ENCODE data around the gene RASIP1.

Gene RASIP1

DNA sequence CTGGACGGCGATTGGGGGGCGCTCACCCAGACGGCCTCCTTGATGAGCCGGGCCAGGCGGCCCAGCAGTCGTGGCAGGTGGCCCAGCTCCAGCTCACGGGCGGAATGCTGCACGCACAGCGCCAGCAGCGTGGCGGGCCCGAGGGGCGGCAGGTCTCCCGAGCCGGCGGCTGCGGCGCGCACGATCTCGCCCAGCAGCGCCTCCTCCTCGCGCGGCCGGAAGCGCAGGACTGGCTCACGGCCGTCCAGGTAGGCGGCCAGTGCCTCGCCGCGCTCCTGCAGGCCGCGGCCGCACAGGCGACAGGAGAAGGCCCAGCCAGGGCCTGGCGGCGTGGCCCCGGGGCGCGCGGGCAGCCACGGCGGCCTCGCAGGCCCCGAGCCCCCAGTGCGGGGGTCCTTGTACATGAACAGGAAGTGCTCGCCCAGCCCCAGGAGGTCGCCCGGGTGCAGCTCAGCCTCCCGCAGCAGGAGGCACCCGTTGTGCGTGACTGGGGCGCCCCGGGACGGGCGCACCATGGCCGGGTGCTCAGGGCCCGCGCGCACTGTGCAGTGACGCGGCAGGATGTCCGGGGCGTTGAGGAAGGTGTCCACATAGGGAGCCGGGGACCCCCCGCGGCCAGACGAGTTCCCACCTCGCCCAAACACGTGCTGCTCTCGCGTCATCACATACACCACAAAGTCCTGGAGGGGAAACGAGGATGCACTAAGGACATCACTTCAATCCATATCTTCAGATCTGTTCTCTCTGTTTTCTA is 11.3 kb downstream of the RASIP1 start:
- no peak for TF ChIP-seq CTCF (IDR thresholded peaks at IDR 0.05; ENCODE audit: low read depth, low read length, missing control alignments)
- H3K4me3 ChIP-seq (ENCODE audit: low read depth, low read length): peak overlapping the region; percentile 26
- no peak for DNase-seq
- no peaks in the 10 kb centered on the region for H3K36me3 ChIP-seq (replicated peaks)
- H3K27me3 ChIP-seq (replicated peaks): no peaks in the 10 kb centered on the region
- in situ Hi-C loops (cut with HindIII; ENCODE audit: low pct_ligation_motif_present, low sequenced_read_pairs): no loop called here
- no peak overlapping the region for H3K27ac ChIP-seq

- no peak overlapping the region for H3K4me3 ChIP-seq (ENCODE audit: low read depth, low read length)
- in situ Hi-C loops (cut with HindIII; ENCODE audit: low pct_ligation_motif_present, low sequenced_read_pairs): no loop called here
- no peak for TF ChIP-seq CTCF (IDR thresholded peaks at IDR 0.05; ENCODE audit: low read depth, low read length, missing control alignments)
- no peak for DNase-seq
- H3K36me3 ChIP-seq (replicated peaks): no peaks in the 10 kb centered on the region
- no peak overlapping the region for H3K27ac ChIP-seq
- no peaks in the 10 kb centered on the region for H3K27me3 ChIP-seq (replicated peaks)
Observed at GRCh38 chr19:48726556-48726955, 13.9 kb downstream of the RASIP1 start.

GRCh38 chr19:48724796-48725753 is 15.3 kb downstream of the RASIP1 start:
- Histone ChIP-seq H3K27me3 (replicated peaks) (no peaks in the 10 kb centered on the region), H3K27ac (peak overlapping the region; percentile 58), H3K4me3 (ENCODE audit: low read depth, low read length) (no peak overlapping the region), H3K36me3 (replicated peaks) (no peaks in the 10 kb centered on the region)
- DNase-seq: peak; percentile 88
- TF ChIP-seq CTCF (IDR thresholded peaks at IDR 0.05; ENCODE audit: low read depth, low read length, missing control alignments): no peak
- in situ Hi-C loops (cut with HindIII; ENCODE audit: low pct_ligation_motif_present, low sequenced_read_pairs): no loop called here

GRCh38 chr19:48722196-48722708 is 18.2 kb downstream of the RASIP1 start:
- H3K36me3 ChIP-seq (replicated peaks): no peaks in the 10 kb centered on the region
- no peak for TF ChIP-seq CTCF (IDR thresholded peaks at IDR 0.05; ENCODE audit: low read depth, low read length, missing control alignments)
- no peak for DNase-seq
- in situ Hi-C loops (cut with HindIII; ENCODE audit: low pct_ligation_motif_present, low sequenced_read_pairs): no loop called here
- no peaks in the 10 kb centered on the region for H3K27me3 ChIP-seq (replicated peaks)
- no peak overlapping the region for H3K4me3 ChIP-seq (ENCODE audit: low read depth, low read length)
- no peak overlapping the region for H3K27ac ChIP-seq

- TF ChIP-seq CTCF (IDR thresholded peaks at IDR 0.05; ENCODE audit: low read depth, low read length, missing control alignments): no peak
- H3K27me3 ChIP-seq (replicated peaks): no peaks in the 10 kb centered on the region
- peak overlapping the region; percentile 93 for H3K27ac ChIP-seq
- no peaks in the 10 kb centered on the region for H3K36me3 ChIP-seq (replicated peaks)
- peak; percentile 100 for DNase-seq
- H3K4me3 ChIP-seq (ENCODE audit: low read depth, low read length): peak overlapping the region; percentile 71
- in situ Hi-C loops (cut with HindIII; ENCODE audit: low pct_ligation_motif_present, low sequenced_read_pairs): no loop called here
Observed at GRCh38 chr19:48720613-48721296, 19.7 kb downstream of the RASIP1 start.

Data from brain microvascular endothelial cell (primary cell).